Right lobe of liver (tissue), 6 donors: ENCODE data around the gene MAMSTR. TPM values are rescaled to one million over a fixed set of nuclear protein-coding genes. Genes with fewer than 3 reads are reported as not detected.

ENCODE experiments used
- ATAC-seq, 4 donors: fragments of 200-7000 bp; cut with Tn5 transposase; one replicate each; pipeline ENCODE4 v1.9.1; 2020; ENCODE audit warnings: mild to moderate bottlenecking in 4 of 4, moderate library complexity in 4 of 4
- DNase-seq, 3 donors: peaks; one replicate each; pipeline ENCODE4 v3.0.0-alpha.2; 2020
- H3K27ac ChIP-seq, 3 donors: fragments of 200-600 bp; one replicate each; pipeline ENCODE4 v1.8.0; 2022
- H3K27me3 ChIP-seq, 2 donors: fragments of 200-600 bp; one replicate each; pipeline ENCODE4 v1.8.0; 2022
- H3K36me3 ChIP-seq, 4 donors: fragments of 200-600 bp; sonication (generic) in 1 of 4; one replicate each; pipeline versions ENCODE4 v1.5.1 to v1.8.0; 2017 to 2022; ENCODE audit warnings: control low read depth in 1 of 4
- H3K4me1 ChIP-seq, 4 donors: fragments of 200-600 bp; sonication (generic) in 1 of 4; one replicate each; pipeline versions ENCODE4 v1.5.1 to v1.8.0; 2017 to 2022; ENCODE audit warnings: control low read depth in 1 of 4
- H3K4me3 ChIP-seq, 3 donors: fragments of 200-600 bp; one replicate each; pipeline ENCODE4 v1.8.0; 2022
- H3K9me3 ChIP-seq, 4 donors: fragments of 200-600 bp; sonication (generic) in 1 of 4; one replicate each; pipeline versions ENCODE4 v1.5.1 to v1.8.0; 2017 to 2022; ENCODE audit warnings: control low read depth in 1 of 4
- POLR2A ChIP-seq: fragments of 450-650 bp; IDR thresholded peaks from one replicate; pipeline ENCODE4 v1.6.1; 2017; ENCODE audit warnings: antibody characterized with exemption, mild to moderate bottlenecking
- WGBS: methylation state at CpG from one replicate; pipeline ENCODE4 v1.1.6; 2018; ENCODE audit warnings: low coverage, low lambda C conversion rate; ENCODE audit not compliant: insufficient coverage; ENCODE audit errors: missing lambda C conversion rate; 5-methylcytosine and 5-hydroxymethylcytosine counted together
- intact Hi-C, 2 donors: fragments of 100-400 bp; cut with DNase I; formaldehyde crosslinking; loops; one replicate each; pipeline versions ENCODE4 v1.11.2 to v1.14.1; 2022
- total RNA-seq, 6 experiments: library from RNA; depleted of rRNA in 2 of 6; stranded (reverse); fragments of >200 nt in 2 of 6; fragmentation: NEBNext Ultra II Directional in 3 of 6; extraction: Animal tissue kit (Norgen Biotek cat#: 25700) in 3 of 6; gene quantifications; one replicate each; pipeline versions ENCODE4 v1.1.0 to v1.2.4, GENCODE V29; 2016 to 2023
- TF ChIP-seq, protein P1 (sequence below), 4 donors: fragments of 200-600 bp in 3 of 4; fragments of 450-650 bp in 1 of 4; IDR thresholded peaks; one replicate each; pipeline versions ENCODE4 v1.5.1 to v1.8.0; 2016 to 2022; ENCODE audit warnings: antibody characterized with exemption in 4 of 4, mild to moderate bottlenecking in 2 of 4
- donor health status: DM: no; HTN: yes; CAD: no.
- donor health status: DM: no; HTN: no; CAD: no.
- donor health status: DM: no; HTN: no; CAD: no.
- donor health status: DM: no; HTN: yes; CAD: no.
- donor health status: DM: no; HTN: yes; CAD: no.

Gene MAMSTR
- total RNA-seq, 6 experiments from 2014 or later = 0.22 to 0.37 (median 0.24) TPM; not detected in 1

GRCh38 chr19:48703316-48703715 lies 16.2 kb downstream of the MAMSTR start:
- peak in 1 of 4 donors; percentile 30 for ATAC-seq
- H3K27me3 ChIP-seq = no peaks in the 10 kb centered on the region
- DNase-seq = no peak
- intact Hi-C loops = no loop called here
- H3K27ac ChIP-seq = no peak overlapping the region
- no peaks in the 10 kb centered on the region for H3K36me3 ChIP-seq
- TF ChIP-seq, protein P1, sequence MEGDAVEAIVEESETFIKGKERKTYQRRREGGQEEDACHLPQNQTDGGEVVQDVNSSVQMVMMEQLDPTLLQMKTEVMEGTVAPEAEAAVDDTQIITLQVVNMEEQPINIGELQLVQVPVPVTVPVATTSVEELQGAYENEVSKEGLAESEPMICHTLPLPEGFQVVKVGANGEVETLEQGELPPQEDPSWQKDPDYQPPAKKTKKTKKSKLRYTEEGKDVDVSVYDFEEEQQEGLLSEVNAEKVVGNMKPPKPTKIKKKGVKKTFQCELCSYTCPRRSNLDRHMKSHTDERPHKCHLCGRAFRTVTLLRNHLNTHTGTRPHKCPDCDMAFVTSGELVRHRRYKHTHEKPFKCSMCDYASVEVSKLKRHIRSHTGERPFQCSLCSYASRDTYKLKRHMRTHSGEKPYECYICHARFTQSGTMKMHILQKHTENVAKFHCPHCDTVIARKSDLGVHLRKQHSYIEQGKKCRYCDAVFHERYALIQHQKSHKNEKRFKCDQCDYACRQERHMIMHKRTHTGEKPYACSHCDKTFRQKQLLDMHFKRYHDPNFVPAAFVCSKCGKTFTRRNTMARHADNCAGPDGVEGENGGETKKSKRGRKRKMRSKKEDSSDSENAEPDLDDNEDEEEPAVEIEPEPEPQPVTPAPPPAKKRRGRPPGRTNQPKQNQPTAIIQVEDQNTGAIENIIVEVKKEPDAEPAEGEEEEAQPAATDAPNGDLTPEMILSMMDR (IDR thresholded peaks at IDR 0.05) = no peak
- no peak for TF ChIP-seq POLR2A
- no CpG with 5 or more reads among the region's 23 CpGs for WGBS
- no peak overlapping the region for H3K4me3 ChIP-seq
- H3K9me3 ChIP-seq = no peaks in the 10 kb centered on the region
- H3K4me1 ChIP-seq = no peaks in the 10 kb centered on the region

- intact Hi-C loops = no loop called here
- H3K27me3 ChIP-seq = no peaks in the 10 kb centered on the region
- no peak overlapping the region for H3K27ac ChIP-seq
- no peak for TF ChIP-seq POLR2A
- TF ChIP-seq, protein P1 (IDR thresholded peaks at IDR 0.05) = no peak
- WGBS = 95% methylated on average over 13 of the region's 13 CpGs
- DNase-seq (no peak), ATAC-seq (no peak)
- H3K36me3 ChIP-seq = no peaks in the 10 kb centered on the region
- H3K4me1 ChIP-seq = no peaks in the 10 kb centered on the region
- H3K9me3 ChIP-seq = no peaks in the 10 kb centered on the region
- no peak overlapping the region for H3K4me3 ChIP-seq
Observed at GRCh38 chr19:48702701-48703100, 16.8 kb downstream of the MAMSTR start.

DNA sequence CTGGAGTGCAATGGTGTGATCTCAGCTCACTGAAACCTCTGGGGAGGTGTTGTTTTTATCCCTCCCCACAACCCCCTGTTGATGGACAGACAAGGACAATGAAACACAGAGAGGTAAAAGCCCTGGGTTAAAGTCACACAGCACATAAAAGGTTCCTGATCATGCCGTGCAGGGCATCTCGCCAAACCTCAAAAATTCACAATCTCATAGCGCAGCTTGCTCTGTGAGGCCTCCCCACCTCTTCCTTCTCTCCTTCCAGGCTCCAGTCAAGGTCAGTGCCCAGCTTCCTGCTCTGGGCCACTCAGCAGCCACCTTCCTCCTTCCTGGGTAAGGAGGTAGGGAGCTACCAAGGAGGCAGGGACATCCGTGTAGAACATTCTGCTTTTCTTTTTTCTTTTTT lies 21.5 kb downstream of the MAMSTR start:
- H3K36me3 ChIP-seq = no peaks in the 10 kb centered on the region
- no peaks in the 10 kb centered on the region for H3K9me3 ChIP-seq
- 69% methylated on average over 3 of the region's 4 CpGs for WGBS
- H3K27me3 ChIP-seq = no peaks in the 10 kb centered on the region
- no peak overlapping the region for H3K27ac ChIP-seq
- no peaks in the 10 kb centered on the region for H3K4me1 ChIP-seq
- ATAC-seq = peak; percentile 21 to 60 (median 49)
- intact Hi-C loops = no loop called here
- H3K4me3 ChIP-seq = no peak overlapping the region
- TF ChIP-seq POLR2A = no peak
- TF ChIP-seq, protein P1 (IDR thresholded peaks at IDR 0.05) = no peak
- DNase-seq = no peak

DNA sequence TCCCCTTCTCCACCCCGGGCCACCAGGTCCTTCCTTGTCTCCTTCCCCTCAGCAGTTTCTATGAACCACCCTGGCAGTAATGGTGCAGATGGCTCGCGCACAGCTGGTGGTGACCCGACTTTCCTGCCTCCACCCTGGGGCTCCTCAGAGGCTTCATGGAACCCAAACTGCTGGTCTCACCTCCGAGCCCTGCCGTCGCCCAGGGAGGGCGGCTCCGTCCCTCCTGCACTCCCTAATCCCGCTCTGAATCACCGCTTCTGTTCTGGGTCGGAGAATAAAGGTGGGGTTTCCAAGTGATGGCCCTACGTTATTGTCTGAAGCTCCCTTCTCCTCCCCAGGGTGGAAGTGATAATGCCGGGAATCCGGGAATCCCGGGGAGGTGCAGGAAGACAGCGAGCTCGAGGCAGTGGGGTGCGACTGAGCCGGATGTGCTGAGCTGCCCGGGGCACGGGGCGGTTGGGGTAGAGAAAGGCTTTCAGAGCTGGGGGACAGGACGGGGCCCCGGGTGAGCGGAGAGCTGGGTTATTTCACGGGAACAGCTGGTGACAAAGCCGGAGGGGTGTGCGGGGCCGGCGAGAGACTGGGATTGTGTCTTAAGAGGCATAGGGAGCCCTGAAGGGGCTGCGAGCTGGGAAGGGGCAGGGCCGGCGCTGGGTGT lies 23.0 kb downstream of the MAMSTR start:
- WGBS = 14% methylated on average over 29 of the region's 34 CpGs
- intact Hi-C loops = no loop called here
- ATAC-seq (peak; percentile 42 to 57 (median 50)), DNase-seq (no peak)
- TF ChIP-seq, protein P1 (IDR thresholded peaks at IDR 0.05) = no peak
- Histone ChIP-seq H3K27ac (no peak overlapping the region), H3K4me3 (peak overlapping the region in 1 of 3 donors; percentile 8), H3K36me3 (no peaks in the 10 kb centered on the region), H3K9me3 (no peaks in the 10 kb centered on the region), H3K4me1 (no peaks in the 10 kb centered on the region), H3K27me3 (no peaks in the 10 kb centered on the region)
